Activated gamma-delta T cell treated with anti-CD3 and anti-CD28 coated beads, Interleukin-2, amount 50 U/mL, for 16 hours (primary cell): ENCODE measurements around the gene MUC2.

Experiments
- DNase-seq: peaks from one replicate; pipeline ENCODE4 v3.0.0-alpha.2; 2020; ENCODE audit warnings: low read depth

The MUC2 gene

GRCh38 chr11:1087961-1088926, 13.6 kb downstream of the MUC2 start:
- DNase-seq: no peak

GRCh38 chr11:1088927-1089737, 14.5 kb downstream of the MUC2 start:
- no peak for DNase-seq

GRCh38 chr11:1089738-1090599, 15.3 kb downstream of the MUC2 start:
- no peak for DNase-seq

- DNase-seq: no peak
These were observed 16.1 kb downstream of the MUC2 start for GRCh38 chr11:1090600-1091331.

DNA sequence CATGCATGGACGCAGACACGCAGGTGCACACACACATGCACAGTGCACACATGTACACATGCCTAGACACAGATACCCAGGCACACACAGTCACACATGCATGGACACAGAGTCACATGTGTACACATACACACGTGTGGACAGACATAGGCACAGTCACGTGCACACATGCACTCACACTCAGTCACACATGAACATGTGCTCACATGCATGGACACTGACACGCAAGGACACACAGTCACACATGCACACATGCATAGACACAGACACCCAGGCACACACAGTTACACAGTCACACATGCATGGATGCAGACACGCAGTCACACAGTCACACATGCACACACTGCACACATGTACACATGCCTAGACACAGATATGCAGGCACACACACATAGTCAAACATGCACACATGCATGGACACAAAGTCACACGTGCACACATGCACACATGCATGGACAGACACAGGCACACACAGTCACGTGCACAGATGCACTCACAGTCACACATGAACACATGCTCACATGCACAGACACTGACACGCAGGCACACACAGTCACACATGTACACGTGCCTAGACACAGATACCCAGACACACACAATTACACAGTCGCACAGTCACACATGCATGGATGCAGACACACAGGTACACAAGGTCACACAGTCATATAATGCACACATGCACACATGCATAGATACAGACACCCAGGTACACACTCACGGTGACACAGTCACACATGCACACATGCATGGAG, 16.8 kb downstream of the MUC2 start:
- DNase-seq: no peak

DNA sequence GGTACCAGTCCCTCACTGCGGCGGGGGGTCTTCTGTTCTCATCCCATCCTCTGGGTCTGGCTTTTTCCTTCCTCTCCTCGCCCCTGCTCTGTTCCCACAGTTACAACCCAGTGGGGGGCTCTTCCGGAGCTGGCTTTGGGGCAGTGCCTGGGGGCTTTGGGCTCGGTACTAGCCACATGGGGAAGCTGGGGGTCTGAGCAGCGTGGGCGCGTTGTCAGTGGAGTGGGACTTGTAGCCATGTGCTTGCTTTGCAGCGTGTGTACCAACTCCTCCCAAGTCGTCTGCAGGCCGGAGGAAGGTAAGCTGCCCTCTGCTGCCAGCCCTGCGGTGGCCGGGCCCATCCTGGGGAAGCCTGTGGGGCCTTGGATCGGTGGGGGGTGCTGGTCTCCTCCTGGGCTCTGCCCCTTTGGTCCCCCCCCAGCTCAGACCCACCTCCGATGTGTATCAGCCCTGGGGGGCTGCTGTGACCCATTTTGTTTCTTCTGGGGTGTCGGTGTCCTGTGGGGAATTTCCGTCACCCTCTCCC, 17.5 kb downstream of the MUC2 start:
- no peak for DNase-seq

DNA sequence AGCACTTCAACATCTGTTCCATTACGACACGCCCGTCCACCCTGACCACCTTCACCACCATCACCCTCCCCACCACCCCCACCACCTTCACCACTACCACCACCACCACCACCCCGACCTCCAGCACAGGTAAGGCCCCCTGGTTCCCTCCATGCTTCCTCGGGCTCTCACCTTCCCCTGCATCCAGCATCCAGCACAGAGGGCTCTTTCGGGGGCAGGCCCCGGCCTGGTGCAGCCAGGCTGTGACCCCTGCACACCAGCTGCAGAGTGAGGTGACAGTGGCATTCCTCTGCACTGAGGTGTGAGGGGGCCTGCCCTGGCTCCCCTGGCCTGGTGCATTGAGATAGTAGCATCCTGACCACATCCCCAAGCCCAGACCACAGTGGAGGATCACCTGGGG, 18.2 kb downstream of the MUC2 start:
- DNase-seq: no peak

GRCh38 chr11:1099519-1100355, 25.1 kb downstream of the MUC2 start:
- no peak for DNase-seq

DNA sequence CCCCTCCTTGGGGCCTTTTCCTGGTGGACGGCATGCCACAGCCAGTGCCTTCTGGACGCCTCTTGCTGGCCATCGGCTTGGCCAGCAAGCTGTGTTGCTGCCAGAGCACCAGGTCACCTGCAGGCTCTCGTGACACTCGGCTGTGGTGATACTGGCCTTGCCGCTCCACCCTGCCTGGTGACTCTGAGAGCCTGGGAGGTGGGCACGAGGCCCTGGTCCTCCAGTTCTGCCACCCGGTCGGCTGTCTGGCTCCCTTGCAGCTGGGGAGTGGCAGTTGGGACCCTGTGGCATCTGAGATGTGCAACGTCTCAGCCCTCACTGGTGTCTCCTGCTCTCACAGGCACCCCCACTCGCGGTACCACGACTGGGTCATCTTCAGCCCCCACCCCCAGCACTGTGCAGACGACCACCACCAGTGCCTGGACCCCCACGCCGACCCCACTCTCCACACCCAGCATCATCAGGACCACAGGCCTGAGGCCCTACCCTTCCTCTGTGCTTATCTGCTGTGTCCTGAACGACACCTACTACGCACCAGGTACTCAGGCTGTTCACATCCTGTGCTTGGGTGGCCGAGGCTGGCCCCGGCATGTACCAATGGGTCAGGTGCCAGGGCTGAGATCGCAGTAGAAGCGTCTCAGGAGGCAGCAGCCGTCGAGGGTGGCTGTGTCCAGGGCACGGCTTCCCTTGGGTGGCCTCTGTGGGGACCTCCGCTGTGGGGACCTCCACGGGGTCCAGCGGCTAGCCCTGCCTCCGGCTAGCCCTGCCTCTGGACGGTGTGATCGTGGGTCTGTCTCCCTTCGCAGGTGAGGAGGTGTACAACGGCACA, 26.0 kb downstream of the MUC2 start:
- no peak for DNase-seq

- DNase-seq: no peak
These were observed 26.8 kb downstream of the MUC2 start for GRCh38 chr11:1101318-1102089.

GRCh38 chr11:1102221-1102971, 27.7 kb downstream of the MUC2 start:
- no peak for DNase-seq

GRCh38 chr11:1102996-1103395, 28.3 kb downstream of the MUC2 start:
- DNase-seq: no peak

- no peak for DNase-seq
These were observed 29.0 kb downstream of the MUC2 start for GRCh38 chr11:1103401-1104360.

GRCh38 chr11:1104411-1105182, 29.9 kb downstream of the MUC2 start:
- DNase-seq: no peak

- no peak for DNase-seq
These were observed 30.5 kb downstream of the MUC2 start for GRCh38 chr11:1105183-1105565.
